H1 (cell line): ENCODE data around the gene KCNMA1. TPM values are rescaled to one million over a fixed set of nuclear protein-coding genes. Genes with fewer than 3 reads are reported as not detected.

Experiments
- CEBPB ChIP-seq: IDR thresholded peaks from 2 replicates; pipeline ENCODE4 v1.6.1; 2012; ENCODE audit warnings: low read depth, low read length
- MAFK ChIP-seq: IDR thresholded peaks from 2 replicates; pipeline ENCODE4 v1.6.1; 2012; ENCODE audit warnings: low read depth, mild to moderate bottlenecking, improper control_type of control experiment, low read length
- polyA plus RNA-seq, 7 experiments: library from polyadenylated mRNA; depleted of rRNA in 3 of 7; stranded (reverse) in 5 of 7; unstranded in 2 of 7; fragments of >200 nt in 5 of 7; fragments of 200-250 nt in 2 of 7; gene quantifications; 1 replicate in 5 of 7; 2 replicates in 1 of 7; 4 replicates in 1 of 7; pipeline versions ENCODE4 v1.2.1 to v1.2.3, GENCODE V29; 2011 to 2013; ENCODE audit warnings: missing spikeins in 2 of 7, mixed read lengths in 2 of 7
- total RNA-seq: library from RNA; stranded (reverse); fragmentation: NEBNext Ultra II Directional; extraction: Animal tissue kit (Norgen Biotek cat#: 25700); gene quantifications from 2 replicates; pipeline ENCODE4 v1.2.1, GENCODE V29; 2021

Gene KCNMA1
- total and polyA plus RNA-seq, 2 of the 8 experiments (the other 6 are each of a cell fraction or from before 2014, with no cell fraction given): 10.2 to 11.1 TPM

DNA sequence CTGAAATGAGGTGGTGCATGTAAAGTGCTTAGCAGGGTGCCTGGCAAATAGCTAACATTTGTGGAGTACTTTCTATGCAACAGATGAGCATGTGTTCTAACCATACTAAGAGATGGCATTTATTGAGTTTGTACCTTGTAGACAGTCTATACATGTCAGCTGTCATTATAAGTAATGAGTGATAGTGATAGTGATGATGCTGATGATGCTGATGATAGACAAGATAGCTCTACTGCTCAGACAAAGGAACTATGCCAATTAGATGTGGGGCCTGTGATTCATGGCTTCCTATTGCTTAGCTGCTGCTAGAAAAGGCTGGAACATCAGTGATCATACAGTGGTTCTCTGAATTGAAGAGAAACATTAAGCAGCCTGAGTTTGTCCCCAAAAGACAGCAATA, 585.8 kb downstream of the KCNMA1 start (continued):
- TF ChIP-seq CEBPB (no peak), MAFK (no peak)
- TF ChIP-seq, all 59 proteins: peak for 0
